HL-60 (cell line): Measurements from ENCODE around the gene JDP2.

Source experiments
- CTCF ChIP-seq: IDR thresholded peaks from one replicate; pipeline ENCODE4 v1.5.1; 2011; ENCODE audit warnings: low read length, control low read depth, inconsistent platforms; ENCODE audit not compliant: insufficient read depth
- POLR2AphosphoS5 ChIP-seq: IDR thresholded peaks from 2 replicates; pipeline ENCODE4 v1.6.1; 2012; ENCODE audit warnings: low read depth
- REST ChIP-seq: IDR thresholded peaks from 2 replicates; pipeline ENCODE4 v1.6.1; 2012; ENCODE audit warnings: low read depth; ENCODE audit not compliant: insufficient replicate concordance

GRCh38 chr14:75433631-75434071, 5.8 kb downstream of the JDP2 start:
- TF ChIP-seq CTCF: no peak
- TF ChIP-seq REST: no peak
- TF ChIP-seq POLR2AphosphoS5: no peak
